Activated CD4-positive, alpha-beta T cell treated with anti-CD3 and anti-CD28 coated beads for 48 hours (primary cell): ENCODE measurements around the gene FLRT1.
A peak's percentile ranks its signal among the peaks of the same experiment; 100 is the strongest.

Source experiments
- DNase-seq: peaks from one replicate; pipeline ENCODE4 v3.0.0-alpha.2; 2020

The FLRT1 gene

GRCh38 chr11:64035576-64035975 is at the start of gene FLRT1:
Gene FLRT1, plus strand, starts transcription at chr11:64035931. Its CDS starts 80,337 bp downstream, at chr11:64116268.
- no peak for DNase-seq

GRCh38 chr11:63986156-63986931 is 49.4 kb upstream of the FLRT1 start, which contains the start of gene OTUB1:
Gene OTUB1, plus strand, starts transcription at chr11:63986438. Its CDS starts 19 bp downstream, at chr11:63986457.
- peak; percentile 92 for DNase-seq

- no peak for DNase-seq
Observed at GRCh38 chr11:63986932-63987513, 48.7 kb upstream of the FLRT1 start.

GRCh38 chr11:63991558-63991957 is 44.2 kb upstream of the FLRT1 start:
- no peak for DNase-seq

GRCh38 chr11:63993100-63993499 is 42.6 kb upstream of the FLRT1 start:
- no peak for DNase-seq

GRCh38 chr11:63993993-63994392 is 41.7 kb upstream of the FLRT1 start:
- DNase-seq, result no peak

GRCh38 chr11:63996512-63996911 is 39.2 kb upstream of the FLRT1 start:
- DNase-seq, result no peak

- DNase-seq, result no peak
Observed at GRCh38 chr11:63997104-63997700, 38.5 kb upstream of the FLRT1 start.

GRCh38 chr11:63997801-63998337 is 37.9 kb upstream of the FLRT1 start:
- no peak for DNase-seq

GRCh38 chr11:63998558-63999348 is 37.0 kb upstream of the FLRT1 start:
- DNase-seq, result peak; percentile 35

GRCh38 chr11:63999349-64000025 is 36.2 kb upstream of the FLRT1 start:
- peak; percentile 74 for DNase-seq

GRCh38 chr11:64000026-64000739 is 35.5 kb upstream of the FLRT1 start:
- DNase-seq, result peak; percentile 76

GRCh38 chr11:64000740-64001483 is 34.8 kb upstream of the FLRT1 start:
- DNase-seq, result no peak

GRCh38 chr11:64001484-64002420 is 34.0 kb upstream of the FLRT1 start:
- DNase-seq, result no peak

- DNase-seq, result no peak
Observed at GRCh38 chr11:64003807-64004589, 31.7 kb upstream of the FLRT1 start.

- DNase-seq, result no peak
Observed at GRCh38 chr11:64004590-64004984, 31.1 kb upstream of the FLRT1 start.

- DNase-seq, result no peak
Observed at GRCh38 chr11:64005691-64006090, 30.0 kb upstream of the FLRT1 start.

GRCh38 chr11:64006398-64006797 is 29.3 kb upstream of the FLRT1 start:
- no peak for DNase-seq

- no peak for DNase-seq
Observed at GRCh38 chr11:64007160-64007628, 28.5 kb upstream of the FLRT1 start.
